Right lobe of liver (tissue), 6 donors: Measurements from ENCODE around the gene RAP1GAP2. TPM values are rescaled to one million over a fixed set of nuclear protein-coding genes. Genes with fewer than 3 reads are reported as not detected.

Source experiments
- ATAC-seq, 4 donors: fragments of 200-7000 bp; cut with Tn5 transposase; one replicate each; pipeline ENCODE4 v1.9.1; 2020; ENCODE audit warnings: mild to moderate bottlenecking in 4 of 4, moderate library complexity in 4 of 4
- DNase-seq, 3 donors: peaks; one replicate each; pipeline ENCODE4 v3.0.0-alpha.2; 2020
- H3K27ac ChIP-seq, 3 donors: fragments of 200-600 bp; one replicate each; pipeline ENCODE4 v1.8.0; 2022
- H3K27me3 ChIP-seq, 2 donors: fragments of 200-600 bp; one replicate each; pipeline ENCODE4 v1.8.0; 2022
- H3K36me3 ChIP-seq, 4 donors: fragments of 200-600 bp; sonication (generic) in 1 of 4; one replicate each; pipeline versions ENCODE4 v1.5.1 to v1.8.0; 2017 to 2022; ENCODE audit warnings: control low read depth in 1 of 4
- H3K4me1 ChIP-seq, 4 donors: fragments of 200-600 bp; sonication (generic) in 1 of 4; one replicate each; pipeline versions ENCODE4 v1.5.1 to v1.8.0; 2017 to 2022; ENCODE audit warnings: control low read depth in 1 of 4
- H3K4me3 ChIP-seq, 3 donors: fragments of 200-600 bp; one replicate each; pipeline ENCODE4 v1.8.0; 2022
- H3K9me3 ChIP-seq, 4 donors: fragments of 200-600 bp; sonication (generic) in 1 of 4; one replicate each; pipeline versions ENCODE4 v1.5.1 to v1.8.0; 2017 to 2022; ENCODE audit warnings: control low read depth in 1 of 4
- POLR2A ChIP-seq: fragments of 450-650 bp; IDR thresholded peaks from one replicate; pipeline ENCODE4 v1.6.1; 2017; ENCODE audit warnings: antibody characterized with exemption, mild to moderate bottlenecking
- WGBS: methylation state at CpG from one replicate; pipeline ENCODE4 v1.1.6; 2018; ENCODE audit warnings: low coverage, low lambda C conversion rate; ENCODE audit not compliant: insufficient coverage; ENCODE audit errors: missing lambda C conversion rate; 5-methylcytosine and 5-hydroxymethylcytosine counted together
- intact Hi-C, 2 donors: fragments of 100-400 bp; cut with DNase I; formaldehyde crosslinking; loops; one replicate each; pipeline versions ENCODE4 v1.11.2 to v1.14.1; 2022
- total RNA-seq, 6 experiments: library from RNA; depleted of rRNA in 2 of 6; stranded (reverse); fragments of >200 nt in 2 of 6; fragmentation: NEBNext Ultra II Directional in 3 of 6; extraction: Animal tissue kit (Norgen Biotek cat#: 25700) in 3 of 6; gene quantifications; one replicate each; pipeline versions ENCODE4 v1.1.0 to v1.2.4, GENCODE V29; 2016 to 2023
- TF ChIP-seq, protein P1 (sequence below), 4 donors: fragments of 200-600 bp in 3 of 4; fragments of 450-650 bp in 1 of 4; IDR thresholded peaks; one replicate each; pipeline versions ENCODE4 v1.5.1 to v1.8.0; 2016 to 2022; ENCODE audit warnings: antibody characterized with exemption in 4 of 4, mild to moderate bottlenecking in 2 of 4
- donor health status: DM: no; HTN: yes; CAD: no.
- donor health status: DM: no; HTN: no; CAD: no.
- donor health status: DM: no; HTN: no; CAD: no.
- donor health status: DM: no; HTN: yes; CAD: no.
- donor health status: DM: no; HTN: yes; CAD: no.

RAP1GAP2 gene
- total RNA-seq, 6 experiments from 2014 or later, result 1.0 to 3.8 (median 1.8) TPM

DNA sequence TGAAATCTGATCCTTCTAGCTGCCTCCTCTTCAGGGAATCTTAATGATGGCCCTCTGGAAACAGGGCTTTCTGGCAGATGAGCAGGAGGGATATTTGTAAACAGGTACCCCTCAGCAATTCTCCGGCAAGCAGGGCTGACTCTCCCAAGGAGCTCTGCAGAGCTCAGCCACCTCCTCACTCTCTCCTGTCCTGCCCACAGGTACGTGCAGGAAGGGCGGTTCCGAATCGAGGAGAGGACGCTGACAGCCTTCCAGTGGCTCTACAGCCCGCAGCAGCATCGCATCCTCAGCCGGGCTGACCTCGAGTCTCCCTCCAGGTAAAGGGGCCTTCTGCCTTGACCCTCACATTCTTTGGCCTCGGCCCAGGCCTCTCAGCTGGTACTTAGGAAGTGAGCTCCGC is 26.1 kb upstream of the RAP1GAP2 start:
- DNase-seq, result no peak
- no peaks in the 10 kb centered on the region for H3K27me3 ChIP-seq
- TF ChIP-seq POLR2A, result no peak
- TF ChIP-seq, protein P1, sequence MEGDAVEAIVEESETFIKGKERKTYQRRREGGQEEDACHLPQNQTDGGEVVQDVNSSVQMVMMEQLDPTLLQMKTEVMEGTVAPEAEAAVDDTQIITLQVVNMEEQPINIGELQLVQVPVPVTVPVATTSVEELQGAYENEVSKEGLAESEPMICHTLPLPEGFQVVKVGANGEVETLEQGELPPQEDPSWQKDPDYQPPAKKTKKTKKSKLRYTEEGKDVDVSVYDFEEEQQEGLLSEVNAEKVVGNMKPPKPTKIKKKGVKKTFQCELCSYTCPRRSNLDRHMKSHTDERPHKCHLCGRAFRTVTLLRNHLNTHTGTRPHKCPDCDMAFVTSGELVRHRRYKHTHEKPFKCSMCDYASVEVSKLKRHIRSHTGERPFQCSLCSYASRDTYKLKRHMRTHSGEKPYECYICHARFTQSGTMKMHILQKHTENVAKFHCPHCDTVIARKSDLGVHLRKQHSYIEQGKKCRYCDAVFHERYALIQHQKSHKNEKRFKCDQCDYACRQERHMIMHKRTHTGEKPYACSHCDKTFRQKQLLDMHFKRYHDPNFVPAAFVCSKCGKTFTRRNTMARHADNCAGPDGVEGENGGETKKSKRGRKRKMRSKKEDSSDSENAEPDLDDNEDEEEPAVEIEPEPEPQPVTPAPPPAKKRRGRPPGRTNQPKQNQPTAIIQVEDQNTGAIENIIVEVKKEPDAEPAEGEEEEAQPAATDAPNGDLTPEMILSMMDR (IDR thresholded peaks at IDR 0.05), result no peak

DNA sequence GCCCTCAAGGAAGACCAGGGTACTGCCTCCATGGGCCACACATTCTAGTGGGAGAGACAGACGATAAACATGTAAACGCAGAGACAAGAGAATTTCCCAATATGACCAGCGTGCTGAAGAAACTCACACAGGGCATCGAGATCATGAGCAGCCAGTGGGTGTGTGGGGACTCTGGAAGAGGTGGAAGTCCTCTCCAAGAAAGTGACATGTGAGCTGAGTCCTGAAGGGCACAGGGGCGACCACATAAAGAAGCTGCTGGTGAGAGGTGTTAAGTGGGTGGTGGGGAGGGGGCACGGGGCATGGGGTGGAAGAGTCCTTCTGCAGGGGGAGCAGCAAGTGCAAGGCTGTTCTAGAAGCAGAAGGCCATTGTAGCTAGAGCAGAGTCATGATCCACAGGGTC is 21.0 kb upstream of the RAP1GAP2 start:
- Histone ChIP-seq H3K4me1 (peaks cover 0 to 4% (median 0%) of the 10 kb centered on the region in 4 donors), H3K27me3 (peaks cover 0 to 7% of the 10 kb centered on the region in 2 donors), H3K27ac (no peak overlapping the region), H3K4me3 (no peak overlapping the region), H3K9me3 (no peaks in the 10 kb centered on the region), H3K36me3 (no peaks in the 10 kb centered on the region)
- no peak for DNase-seq
- TF ChIP-seq, protein P1 (IDR thresholded peaks at IDR 0.05), result no peak
- no peak for TF ChIP-seq POLR2A
- intact Hi-C loops, result no loop called here
- WGBS, result 72% methylated on average over 6 of the region's 6 CpGs
- no peak for ATAC-seq

More for the DNA sequence above, 26.1 kb upstream of the RAP1GAP2 start:
- no peak overlapping the region for H3K27ac ChIP-seq
- no peak for ATAC-seq
- whole genome bisulfite sequencing, result 62% methylated on average over 3 of the region's 12 CpGs
- intact Hi-C loops, result no loop called here
- no peaks in the 10 kb centered on the region for H3K4me1 ChIP-seq
- H3K4me3 ChIP-seq, result no peak overlapping the region
- H3K36me3 ChIP-seq, result no peaks in the 10 kb centered on the region
- H3K9me3 ChIP-seq, result no peaks in the 10 kb centered on the region

DNA sequence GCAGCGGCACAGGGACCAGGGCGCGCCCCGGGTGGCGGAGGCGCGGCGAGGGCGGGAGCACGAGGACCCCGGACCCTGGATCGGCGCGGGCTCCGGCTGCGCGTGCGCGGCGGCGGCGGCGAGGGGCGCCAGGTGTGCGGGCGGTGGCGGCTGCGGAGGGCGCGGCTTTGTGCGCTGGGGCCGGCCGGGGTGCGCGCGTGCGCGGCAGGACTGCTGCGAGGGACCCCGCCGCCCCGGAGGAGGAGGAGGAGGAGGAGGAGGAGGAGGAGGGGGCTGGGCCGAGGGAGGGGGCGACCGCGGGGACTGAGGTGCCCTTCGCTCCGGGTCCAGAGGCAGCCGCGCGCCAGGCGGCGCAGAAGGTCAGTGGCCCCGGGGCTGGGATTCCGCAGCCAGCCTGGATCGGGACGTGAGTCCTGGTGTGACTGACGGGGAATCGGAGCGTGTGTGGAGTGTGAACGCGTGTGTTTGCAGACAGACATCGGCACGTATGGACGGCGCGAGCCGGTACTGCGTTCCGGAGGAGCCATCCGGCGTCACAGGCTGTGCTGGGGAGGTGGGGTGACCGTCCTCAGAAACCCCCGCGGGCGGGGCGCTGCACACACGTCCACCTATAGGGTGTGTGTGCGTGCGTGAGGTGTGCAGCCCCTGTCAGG is 19.5 kb upstream of the RAP1GAP2 start:
- intact Hi-C loops, result no loop called here
- H3K4me3 ChIP-seq, result peak overlapping the region in 1 of 3 donors; percentile 19
- peaks cover 0 to 4% (median 0%) of the 10 kb centered on the region in 4 donors for H3K4me1 ChIP-seq
- DNase-seq (no peak), ATAC-seq (peak in 2 of 4 donors; percentile 59 to 68)
- no peak for TF ChIP-seq POLR2A
- TF ChIP-seq, protein P1 (IDR thresholded peaks at IDR 0.05), result no peak
- H3K9me3 ChIP-seq, result no peaks in the 10 kb centered on the region
- WGBS, result 3% methylated on average over 18 of the region's 80 CpGs
- no peaks in the 10 kb centered on the region for H3K36me3 ChIP-seq
- H3K27ac ChIP-seq, result no peak overlapping the region
- H3K27me3 ChIP-seq, result peaks cover 0 to 7% of the 10 kb centered on the region in 2 donors

DNA sequence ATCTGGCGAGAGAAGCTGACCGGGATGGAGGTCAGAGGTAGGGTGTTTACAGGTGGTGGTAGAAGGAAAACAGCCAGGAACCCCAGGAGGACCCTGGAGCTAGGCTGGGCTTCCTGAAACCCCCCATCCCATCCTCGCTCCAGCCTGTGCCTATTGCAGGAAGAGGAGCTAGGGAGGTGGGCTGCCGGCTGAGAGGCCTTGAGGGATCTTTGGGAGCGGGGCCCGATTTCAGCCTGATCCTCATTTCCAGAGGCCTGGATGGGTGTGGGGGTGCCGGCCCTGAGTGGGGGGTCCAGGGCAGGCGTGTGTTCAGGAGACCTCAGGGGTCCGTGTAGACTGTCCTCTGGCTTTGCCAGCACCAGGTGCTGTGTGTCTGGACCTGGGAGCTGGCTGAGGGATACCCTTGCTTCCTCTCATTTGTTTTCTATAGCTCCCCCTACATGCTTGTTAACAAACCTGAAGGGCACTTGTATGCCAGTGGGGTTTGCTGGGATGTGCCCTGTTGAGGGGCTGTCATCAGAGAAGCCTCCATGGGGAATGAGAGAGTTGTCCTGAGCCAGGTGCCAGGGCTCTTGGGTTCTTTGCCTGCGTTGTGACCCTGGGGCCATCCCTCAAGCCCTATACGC is 18.9 kb upstream of the RAP1GAP2 start:
- DNase-seq (no peak), ATAC-seq (peak in 1 of 4 donors; percentile 5)
- Histone ChIP-seq H3K36me3 (no peaks in the 10 kb centered on the region), H3K4me1 (peaks cover 0 to 4% (median 0%) of the 10 kb centered on the region in 4 donors), H3K27ac (no peak overlapping the region), H3K4me3 (no peak overlapping the region), H3K27me3 (peaks cover 0 to 7% of the 10 kb centered on the region in 2 donors), H3K9me3 (no peaks in the 10 kb centered on the region)
- 13% methylated on average over 3 of the region's 11 CpGs for WGBS
- intact Hi-C loops, result no loop called here
- TF ChIP-seq POLR2A, result no peak
- TF ChIP-seq, protein P1 (IDR thresholded peaks at IDR 0.05), result no peak
